Breast epithelium (tissue), 3 donors: ENCODE results near the gene PPM1L.

ENCODE experiments used
- POLR2A ChIP-seq: fragments of 450-650 bp; IDR thresholded peaks from one replicate; pipeline ENCODE4 v1.6.1; 2016; ENCODE audit warnings: antibody characterized with exemption, mild to moderate bottlenecking, moderate library complexity
- POLR2AphosphoS5 ChIP-seq, 3 donors: sonication (generic); formaldehyde crosslinking; IDR thresholded peaks; one replicate each; pipeline ENCODE4 v1.6.1; 2017; ENCODE audit warnings: antibody characterized with exemption in 3 of 3
- TF ChIP-seq, protein P1 (sequence below), 3 donors: fragments of 450-650 bp; IDR thresholded peaks; one replicate each; pipeline ENCODE4 v1.5.1; 2016 to 2017; ENCODE audit warnings: antibody characterized with exemption in 3 of 3, mild to moderate bottlenecking in 3 of 3, moderate library complexity in 3 of 3

- TF ChIP-seq, protein P1, sequence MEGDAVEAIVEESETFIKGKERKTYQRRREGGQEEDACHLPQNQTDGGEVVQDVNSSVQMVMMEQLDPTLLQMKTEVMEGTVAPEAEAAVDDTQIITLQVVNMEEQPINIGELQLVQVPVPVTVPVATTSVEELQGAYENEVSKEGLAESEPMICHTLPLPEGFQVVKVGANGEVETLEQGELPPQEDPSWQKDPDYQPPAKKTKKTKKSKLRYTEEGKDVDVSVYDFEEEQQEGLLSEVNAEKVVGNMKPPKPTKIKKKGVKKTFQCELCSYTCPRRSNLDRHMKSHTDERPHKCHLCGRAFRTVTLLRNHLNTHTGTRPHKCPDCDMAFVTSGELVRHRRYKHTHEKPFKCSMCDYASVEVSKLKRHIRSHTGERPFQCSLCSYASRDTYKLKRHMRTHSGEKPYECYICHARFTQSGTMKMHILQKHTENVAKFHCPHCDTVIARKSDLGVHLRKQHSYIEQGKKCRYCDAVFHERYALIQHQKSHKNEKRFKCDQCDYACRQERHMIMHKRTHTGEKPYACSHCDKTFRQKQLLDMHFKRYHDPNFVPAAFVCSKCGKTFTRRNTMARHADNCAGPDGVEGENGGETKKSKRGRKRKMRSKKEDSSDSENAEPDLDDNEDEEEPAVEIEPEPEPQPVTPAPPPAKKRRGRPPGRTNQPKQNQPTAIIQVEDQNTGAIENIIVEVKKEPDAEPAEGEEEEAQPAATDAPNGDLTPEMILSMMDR (IDR thresholded peaks at IDR 0.05), result no peak
- TF ChIP-seq POLR2A, result no peak
- TF ChIP-seq POLR2AphosphoS5 (IDR thresholded peaks at IDR 0.05), result no peak
Observed at GRCh38 chr3:160986069-160986468, 230.0 kb downstream of the PPM1L start.
